Measurements from ENCODE around the gene HECTD1. TPM values are rescaled to one million over a fixed set of nuclear protein-coding genes. Genes with fewer than 3 reads are reported as not detected.

Gene HECTD1
- total and polyA plus RNA-seq, 9 of the 15 experiments (the other 6 are each of a cell fraction or from before 2014, with no cell fraction given) = 27.9 to 111 (median 78.1) TPM

DNA sequence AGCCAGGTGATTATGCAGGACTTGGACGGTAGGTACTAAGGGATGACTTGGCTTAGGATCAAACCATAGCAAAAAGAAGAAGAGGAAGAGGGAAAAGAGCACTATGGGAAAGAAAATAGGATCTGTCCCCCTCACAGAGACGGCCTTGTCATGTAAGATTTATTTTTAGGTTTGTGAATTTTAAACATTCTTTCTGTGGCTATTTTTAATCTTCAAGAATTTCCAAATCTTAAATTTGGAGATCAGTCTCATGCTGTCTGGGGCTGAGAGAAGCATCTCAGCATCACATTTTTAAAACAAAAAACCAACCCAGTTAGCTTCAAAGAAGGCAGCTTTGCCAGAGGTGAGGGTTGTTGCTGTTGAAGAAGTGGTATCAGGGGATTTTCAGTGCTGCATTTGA, 128.8 kb downstream of the HECTD1 start (continued):
- TF ChIP-seq COPS2 (conservative IDR thresholded peaks at IDR 0.05) (no peak), ZBED1 (IDR thresholded peaks at IDR 0.05) (no peak), EGR1 (conservative IDR thresholded peaks at IDR 0.05) (no peak), RUNX1 (IDR thresholded peaks at IDR 0.05; ENCODE audit: low read depth) (no peak)

DNA sequence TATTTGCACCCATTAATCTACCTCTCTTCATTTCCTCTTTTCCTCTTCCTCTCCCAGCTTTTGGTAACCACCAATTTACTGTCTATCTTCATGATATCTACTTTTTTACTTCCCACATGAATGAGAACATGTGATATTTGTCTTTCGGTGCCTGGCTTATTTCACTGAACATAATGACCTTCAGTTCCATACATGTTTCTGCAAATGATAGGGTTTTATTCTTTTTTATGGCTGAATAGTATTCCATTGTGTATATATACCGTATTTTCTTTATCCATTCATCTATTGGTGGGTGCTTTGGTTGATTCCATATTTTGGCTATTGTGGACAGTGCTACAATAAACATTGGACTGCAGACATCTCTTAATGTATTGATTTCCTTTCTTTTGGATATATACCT, 132.4 kb downstream of the HECTD1 start:
- no peaks in the 10 kb centered on the region for H3K27me3 ChIP-seq (ENCODE audit: control insufficient read depth in 2 of 2, insufficient read depth in 2 of 2, low read length in 2 of 2)
- no peak overlapping the region for H3K4me2 ChIP-seq (ENCODE audit: insufficient read depth, low read length)
- no peak overlapping the region for H3K27ac ChIP-seq (ENCODE audit: extremely low read depth, low read depth, low read length)
- ChIA-PET CTCF (ENCODE audit: low intra/inter-chr PET ratio) (no interaction called here), POLR2A (interaction anchor here (1.5 kb wide), 1 partner anchor 10 kb away, joined by 3 read pairs; no protein-coding TSS in a partner anchor)
- H3K9me3 ChIP-seq (replicated peaks; ENCODE audit: control insufficient read depth, insufficient read depth, low read depth, low read length) = no peaks in the 10 kb centered on the region
- H3K4me1 ChIP-seq (replicated peaks in 1 of 2; ENCODE audit: control insufficient read depth in 2 of 2, insufficient read depth in 2 of 2, low read length in 2 of 2) = peaks cover 0 to 4% of the 10 kb centered on the region in 2 experiments; a peak in 2 of 5 replicates
- 0 out of 4 replicates have a peak, but pooled peaks of 1 of the 2 experiments have one; percentile 10 for TF ChIP-seq KDM1A (IDR thresholded peaks at IDR 0.05)
- no peak for TF ChIP-seq ZBED1 (IDR thresholded peaks at IDR 0.05)
- no peak for TF ChIP-seq DIDO1 (tag; IDR thresholded peaks at IDR 0.05; ENCODE audit: low read depth)
- TF ChIP-seq, protein P1, sequence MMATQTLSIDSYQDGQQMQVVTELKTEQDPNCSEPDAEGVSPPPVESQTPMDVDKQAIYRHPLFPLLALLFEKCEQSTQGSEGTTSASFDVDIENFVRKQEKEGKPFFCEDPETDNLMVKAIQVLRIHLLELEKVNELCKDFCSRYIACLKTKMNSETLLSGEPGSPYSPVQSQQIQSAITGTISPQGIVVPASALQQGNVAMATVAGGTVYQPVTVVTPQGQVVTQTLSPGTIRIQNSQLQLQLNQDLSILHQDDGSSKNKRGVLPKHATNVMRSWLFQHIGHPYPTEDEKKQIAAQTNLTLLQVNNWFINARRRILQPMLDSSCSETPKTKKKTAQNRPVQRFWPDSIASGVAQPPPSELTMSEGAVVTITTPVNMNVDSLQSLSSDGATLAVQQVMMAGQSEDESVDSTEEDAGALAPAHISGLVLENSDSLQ (IDR thresholded peaks at IDR 0.05) = no peak
- TF ChIP-seq ZNF146 (CRISPR knock-in tag; IDR thresholded peaks at IDR 0.05; ENCODE audit: unreplicated experiment) = peak; percentile 72
- TF ChIP-seq FOXJ2 (tag; IDR thresholded peaks at IDR 0.05) = no peak
- ATAC-seq = no peak
- no peak for DNase-seq (ENCODE audit: extremely low read depth in 1 of 4, low spot score in 3 of 4)
- FAIRE-seq = no peak
- in situ Hi-C loops (cut with MboI) (no loop called here), intact Hi-C loops (cut with micrococcal nuclease) (no loop called here)
- no peak overlapping the region for H2AFZ ChIP-seq (ENCODE audit: low read depth, low read length)
- 62% methylated on average over 2 of the region's 2 CpGs for WGBS (ENCODE audit: insufficient coverage, low coverage, missing lambda C conversion rate)
- no TSS peak for BruUV-seq (replicated peaks)
- H3K4me3 ChIP-seq = no peak overlapping the region
- H3K79me2 ChIP-seq (ENCODE audit: control insufficient read depth, insufficient read depth, low read length) = no peaks in the 10 kb centered on the region
- H3K9ac ChIP-seq (ENCODE audit: insufficient read depth in 1 of 2, low read depth in 2 of 2, low read length in 2 of 2) = no peak overlapping the region
- no peaks in the 10 kb centered on the region for H3K9me1 ChIP-seq (ENCODE audit: control insufficient read depth, insufficient read depth, low read length)
- no peaks in the 10 kb centered on the region; the same call in 2 of the 3 replicates for H3K36me3 ChIP-seq (ENCODE audit: control insufficient read depth, insufficient read depth, low read length)
- H4K20me1 ChIP-seq (replicated peaks; ENCODE audit: control insufficient read depth, insufficient read depth, low read length) = no peaks in the 10 kb centered on the region

Measured in K562 (cell line).